Small intestine (tissue), 7 donors: Measurements from ENCODE around the gene AMBN. TPM values are rescaled to one million over a fixed set of nuclear protein-coding genes. Genes with fewer than 3 reads are reported as not detected.
"Not testable (repeated sequence)": the region's sequence is repeated elsewhere in the genome, so short reads cannot be mapped to it uniquely, and the experiment has no call there.

Experiments
- DNase-seq, 2 donors: peaks; one replicate each; pipeline versions ENCODE4 v3.0.0 to v3.0.0-alpha.2; 2013
- FAIRE-seq: peaks from 2 replicates; lab custom pipeline; 2012; peaks lifted over from hg19 to GRCh38; lab: Jason Lieb, UNC
- H3K27ac ChIP-seq, 3 donors: one replicate each; pipeline ENCODE4 v1.5.1; 2013; ENCODE audit warnings: low read length in 2 of 3, mild to moderate bottlenecking in 2 of 3, control low read depth in 1 of 3, inconsistent platforms in 1 of 3, low read depth in 1 of 3, moderate library complexity in 1 of 3
- H3K27me3 ChIP-seq, 3 donors: one replicate each; pipeline ENCODE4 v1.6.1; 2013; ENCODE audit warnings: low read length in 3 of 3, inconsistent platforms in 1 of 3; ENCODE audit not compliant: control insufficient read depth in 3 of 3, insufficient read depth in 3 of 3
- H3K36me3 ChIP-seq, 3 donors: one replicate each; pipeline ENCODE4 v1.6.1; 2013; ENCODE audit warnings: low read length in 3 of 3, inconsistent platforms in 1 of 3, low read depth in 1 of 3, mild to moderate bottlenecking in 1 of 3, moderate library complexity in 1 of 3; ENCODE audit not compliant: control insufficient read depth in 3 of 3, insufficient read depth in 2 of 3
- H3K4me1 ChIP-seq, 3 donors: one replicate each; pipeline ENCODE4 v1.6.1; 2013; ENCODE audit warnings: low read length in 2 of 3, inconsistent platforms in 1 of 3, low read depth in 1 of 3, mild to moderate bottlenecking in 1 of 3, moderate library complexity in 1 of 3; ENCODE audit not compliant: control insufficient read depth in 3 of 3, insufficient read depth in 2 of 3
- H3K4me3 ChIP-seq, 3 donors: one replicate each; pipeline ENCODE4 v1.5.1; 2013; ENCODE audit warnings: low read length in 3 of 3, control low read depth in 1 of 3, inconsistent platforms in 1 of 3, low read depth in 1 of 3, mild to moderate bottlenecking in 1 of 3, moderate library complexity in 1 of 3
- H3K9me3 ChIP-seq, 2 donors: one replicate each; pipeline ENCODE4 v1.6.1; 2013; ENCODE audit warnings: low read depth in 1 of 2, low read length in 1 of 2; ENCODE audit not compliant: control insufficient read depth in 2 of 2, insufficient read depth in 1 of 2
- WGBS, 3 donors: extraction: QIAGEN DNeasy Blood & Tissue Kit; methylation state at CpG; one replicate each; pipeline ENCODE4 v1.1.7; 2013; 5-methylcytosine and 5-hydroxymethylcytosine counted together
- polyA plus RNA-seq, 4 donors: library from polyadenylated mRNA; stranded (reverse) in 3 of 4; unstranded in 1 of 4; fragments of 200-250 nt in 3 of 4; fragments of 120-200 nt in 1 of 4; gene quantifications; one replicate each; pipeline versions ENCODE4 v1.2.1 to v1.2.3, GENCODE V29; 2013
- donor health status: healthy with polysubstance abuse.
- donor health status: control.
- donor health status: control.
- donor health status: Bipolar disorder and iron deficiency.
- donor health status: healthy.

AMBN gene
- polyA plus RNA-seq, 4 donors, result not detected

DNA sequence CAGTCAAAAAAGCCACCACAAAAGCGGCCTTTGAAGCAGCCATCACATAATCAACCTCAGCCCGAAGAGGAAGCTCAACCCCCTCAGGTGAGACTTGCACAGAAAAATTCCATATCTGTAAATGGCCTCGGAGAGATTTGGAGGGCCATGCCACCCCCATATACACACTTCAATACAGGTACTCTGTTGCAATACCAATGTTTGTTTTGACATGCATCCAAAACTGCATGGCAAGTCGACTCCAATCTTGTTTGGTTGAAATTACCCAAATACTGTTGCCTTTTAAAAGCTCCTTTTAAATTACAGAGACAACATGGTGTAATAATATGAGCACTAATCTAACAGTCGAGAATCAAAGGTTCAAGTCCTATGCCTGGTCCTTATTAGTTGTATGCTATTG is 42.4 kb downstream of the AMBN start:
- 67 to 79% (median 70%) methylated on average over 5 of the region's 5 CpGs for WGBS, 3 donors
- Histone ChIP-seq H3K4me1 (peaks cover 0 to 3% (median 0%) of the 10 kb centered on the region in 3 donors), H3K36me3 (no peaks in the 10 kb centered on the region), H3K4me3 (no peak overlapping the region), H3K27ac (no peak overlapping the region), H3K27me3 (no peaks in the 10 kb centered on the region), H3K9me3 (no peaks in the 10 kb centered on the region)
- FAIRE-seq (no peak), DNase-seq (no peak)

DNA sequence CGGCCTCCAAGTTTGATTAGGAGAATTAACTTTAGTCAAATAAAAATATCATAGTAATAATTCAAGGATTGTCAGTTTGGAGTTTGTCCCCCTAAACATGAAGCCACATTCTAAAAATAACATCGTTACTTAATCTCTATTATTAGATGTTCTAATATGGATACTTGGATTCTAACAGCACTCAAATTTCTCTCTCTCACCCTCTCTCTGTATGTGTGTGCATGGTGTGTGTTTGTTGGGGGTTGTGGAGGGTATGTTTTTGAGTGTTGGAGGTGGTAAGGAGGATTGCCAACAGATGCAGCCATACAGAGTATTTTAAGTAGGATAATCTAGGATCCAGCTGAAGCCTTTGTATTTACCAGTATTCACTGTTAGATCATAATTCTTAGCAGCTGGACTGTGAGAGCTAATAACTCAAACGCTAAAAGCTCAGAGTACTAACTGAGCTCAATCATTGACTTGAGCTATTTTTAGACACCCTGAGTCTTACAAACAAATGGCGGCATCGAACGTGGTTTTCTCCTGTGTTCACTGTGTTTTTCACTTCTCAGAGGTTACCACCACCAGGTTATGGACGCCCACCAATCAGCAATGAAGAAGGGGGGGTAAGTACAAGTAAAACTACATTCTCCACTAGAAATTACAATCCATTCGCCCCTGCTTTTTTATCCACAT is 45.3 kb downstream of the AMBN start:
- H3K9me3 ChIP-seq, result no peaks in the 10 kb centered on the region
- peak overlapping the region in 1 of 3 donors; percentile 58 for H3K27ac ChIP-seq
- peaks cover 0 to 3% (median 0%) of the 10 kb centered on the region in 3 donors for H3K4me1 ChIP-seq
- 27 to 43% (median 34%) methylated on average over 8 of the region's 8 CpGs for WGBS, 3 donors
- no peak overlapping the region for H3K4me3 ChIP-seq
- H3K36me3 ChIP-seq, result no peaks in the 10 kb centered on the region
- DNase-seq (peak; percentile 18 to 57), FAIRE-seq (no peak)
- no peaks in the 10 kb centered on the region for H3K27me3 ChIP-seq

DNA sequence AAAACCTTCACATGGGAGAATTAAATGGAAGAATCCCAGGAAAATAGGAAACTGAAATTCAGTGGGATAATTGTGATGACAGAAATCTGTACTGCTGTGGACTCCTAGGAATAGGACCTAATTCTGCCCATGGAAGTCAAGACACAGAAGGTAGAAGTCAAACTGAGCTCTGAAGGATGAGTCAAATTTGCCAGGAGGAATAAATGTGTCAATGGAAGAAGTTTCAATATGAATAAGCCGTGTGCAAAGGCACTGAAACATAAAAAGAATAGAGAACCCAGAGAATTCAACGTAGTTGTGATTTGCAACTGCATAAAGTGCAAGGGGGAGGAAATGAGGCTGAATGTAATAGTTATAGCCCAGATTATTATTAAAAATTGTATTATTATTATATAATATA is 48.1 kb downstream of the AMBN start:
- DNase-seq, result no peak
- Histone ChIP-seq H3K36me3 (no peaks in the 10 kb centered on the region), H3K9me3 (peaks cover 0 to 9% of the 10 kb centered on the region in 2 donors), H3K4me3 (no peak overlapping the region), H3K4me1 (peaks cover 0 to 3% (median 0%) of the 10 kb centered on the region in 3 donors), H3K27me3 (no peaks in the 10 kb centered on the region), H3K27ac (no peak overlapping the region)
- no peak for FAIRE-seq
- 73 to 95% (median 77%) methylated on average over 2 of the region's 2 CpGs for WGBS, 3 donors

DNA sequence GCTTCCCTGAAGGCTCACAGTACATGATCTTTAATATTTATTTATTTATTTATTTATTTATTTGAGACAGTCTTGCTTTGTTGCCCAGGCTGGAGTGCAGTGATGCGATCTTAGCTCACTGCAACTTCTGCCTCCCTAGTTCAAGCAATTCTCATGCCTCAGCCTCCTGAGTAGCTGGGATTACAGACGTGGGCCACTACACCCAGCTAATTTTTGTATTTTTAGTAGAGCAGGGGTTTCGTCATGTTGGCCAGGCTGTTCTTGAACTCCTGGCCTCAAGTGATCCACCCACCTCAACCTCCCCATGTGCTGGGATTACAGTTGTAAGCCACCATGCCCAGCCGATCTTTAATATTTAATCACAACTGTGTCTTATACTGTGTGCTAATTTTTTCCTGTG is 58.7 kb downstream of the AMBN start:
- H3K27me3 ChIP-seq, FAIRE-seq, H3K27ac ChIP-seq, H3K4me1 ChIP-seq, DNase-seq, H3K36me3 ChIP-seq, H3K4me3 ChIP-seq, H3K9me3 ChIP-seq: not testable (repeated sequence)
- WGBS, 3 donors, result 83 to 89% (median 89%) methylated on average over 4 of the region's 4 CpGs

DNA sequence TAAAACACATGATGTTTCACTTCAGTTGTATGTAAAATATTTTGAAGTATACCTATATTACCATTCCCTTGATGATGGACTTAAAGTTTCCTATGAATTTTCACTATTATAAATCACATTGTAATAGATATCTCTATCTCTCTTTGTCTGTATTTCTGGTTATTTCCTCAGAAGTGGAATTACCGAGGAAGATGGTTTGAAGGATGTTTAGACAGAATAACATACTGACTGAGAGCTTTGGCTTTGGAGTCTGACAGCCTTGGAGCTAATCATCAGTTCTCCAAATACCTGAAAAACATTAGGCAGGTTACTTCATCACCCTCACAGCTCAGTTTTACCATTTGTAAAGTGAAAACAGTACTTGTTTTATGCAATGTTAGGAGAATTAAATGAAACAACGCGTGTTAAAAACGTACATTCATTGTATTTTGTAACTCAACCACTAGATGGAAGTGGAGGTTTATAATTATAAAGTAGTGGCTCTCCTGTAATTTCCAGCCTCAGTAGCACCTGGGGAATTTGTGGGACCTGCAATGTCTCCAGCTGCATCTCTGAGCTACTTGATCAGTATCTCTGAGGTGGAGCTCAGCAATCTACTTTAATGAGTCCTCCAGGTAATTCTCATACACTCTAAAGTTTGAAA is 59.9 kb downstream of the AMBN start:
- DNase-seq (peak; percentile 36 to 46), FAIRE-seq (no peak)
- no peaks in the 10 kb centered on the region for H3K9me3 ChIP-seq
- H3K4me3 ChIP-seq, result no peak overlapping the region
- H3K27ac ChIP-seq, result no peak overlapping the region
- WGBS, 3 donors, result 5 to 12% (median 8%) methylated on average over 4 of the region's 4 CpGs
- H3K4me1 ChIP-seq, result peaks cover 0 to 2% (median 0%) of the 10 kb centered on the region in 3 donors
- H3K36me3 ChIP-seq, result no peaks in the 10 kb centered on the region
- H3K27me3 ChIP-seq, result no peaks in the 10 kb centered on the region

DNA sequence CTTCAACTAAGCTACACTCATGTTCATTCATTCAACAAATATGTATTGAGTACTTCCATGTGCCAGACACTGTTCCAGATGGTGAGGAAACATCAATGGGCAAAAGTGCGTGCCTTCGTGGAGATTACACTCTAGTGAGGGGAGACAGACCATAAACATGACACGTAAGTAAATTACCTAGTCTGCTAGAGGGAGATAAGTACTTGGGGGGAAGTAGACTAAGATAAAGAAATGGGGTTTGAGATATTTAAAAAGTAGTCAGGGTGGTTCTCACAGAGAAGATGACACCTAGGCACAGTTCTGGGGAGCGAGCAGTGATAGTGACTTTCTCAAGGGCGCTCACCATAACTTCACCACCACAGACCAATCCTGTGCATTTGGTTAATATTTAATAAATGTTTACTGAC is 62.6 kb downstream of the AMBN start:
- no peak for FAIRE-seq
- H3K36me3 ChIP-seq, result no peaks in the 10 kb centered on the region
- no peak overlapping the region for H3K27ac ChIP-seq

More for the DNA sequence above, 62.6 kb downstream of the AMBN start:
- DNase-seq, result peak in 1 of 2 donors; percentile 3
- Histone ChIP-seq H3K27me3 (no peaks in the 10 kb centered on the region), H3K4me3 (no peak overlapping the region), H3K4me1 (peaks cover 0 to 2% (median 0%) of the 10 kb centered on the region in 3 donors), H3K9me3 (no peaks in the 10 kb centered on the region)
- 11 to 61% (median 41%) methylated on average over 5 of the region's 5 CpGs for WGBS, 3 donors

Other genes starting within 250 kb of the AMBN start
- not detected for gene SMR3A, start 231.5 kb upstream of the AMBN start, polyA plus RNA-seq
- gene SMR3B, start 209.1 kb upstream of the AMBN start, polyA plus RNA-seq, result not detected
- not detected for gene OPRPN, start 194.3 kb upstream of the AMBN start, polyA plus RNA-seq
- gene MUC7, start 120.1 kb upstream of the AMBN start, polyA plus RNA-seq, result not detected
- gene AMTN, start 73.7 kb upstream of the AMBN start, polyA plus RNA-seq, result not detected
- 1 to 10 TPM in 1 of 4 donors, under 1 TPM in 2, not detected in 1; under 0.01 to 4.5 (median 0.04) TPM for gene ENAM, start 36.5 kb downstream of the AMBN start, polyA plus RNA-seq
- gene JCHAIN, start 74.3 kb downstream of the AMBN start, polyA plus RNA-seq, result 1,000 to 10,000 TPM in 1 of 4 donors, 100 to 1,000 TPM in 1, 10 to 100 TPM in 1, under 1 TPM in 1; 0.90 to 2,753 (median 108) TPM
- 10 to 100 TPM; 18.6 to 34.8 (median 23.5) TPM for gene UTP3, start 96.3 kb downstream of the AMBN start, polyA plus RNA-seq
- gene RUFY3, start 129.7 kb downstream of the AMBN start, polyA plus RNA-seq, result 10 to 100 TPM; 13.8 to 48.4 (median 18.2) TPM
- gene GRSF1, start 247.6 kb downstream of the AMBN start, polyA plus RNA-seq, result 10 to 100 TPM; 41.1 to 69.1 (median 57.7) TPM